ENCODE data around the gene CIDEC. TPM values are rescaled to one million over a fixed set of nuclear protein-coding genes. Genes with fewer than 3 reads are reported as not detected.

CIDEC gene
- total and polyA plus RNA-seq, 2 of the 8 experiments (the other 6 are each of a cell fraction or from before 2014, with no cell fraction given), result not detected

GRCh38 chr3:9916734-9917680, 37.0 kb upstream of the CIDEC start, which contains the start of gene IL17RC:
Gene IL17RC (plus strand): TSS chr3:9917098. CDS start chr3:9917316, 218 bp downstream.
- Histone ChIP-seq H3K79me1 (ENCODE audit: low read depth, low read length) (no peaks in the 10 kb centered on the region), H4K5ac (ENCODE audit: insufficient read length, low read depth, low read length) (no peak within 1 kb of the TSS), H3K23me2 (ENCODE audit: low read depth, low read length) (peaks cover 10% of the 10 kb centered on the region; the same call in 1 of the 2 replicates), H3K79me2 (ENCODE audit: control insufficient read depth in 1 of 2, insufficient read depth in 2 of 2, low read length in 2 of 2) (no peaks in the 10 kb centered on the region), H3K9me3 (ENCODE audit: insufficient read depth in 2 of 2, low read depth in 1 of 2, low read length in 1 of 2) (peaks cover 0 to 4% of the 10 kb centered on the region in 2 experiments; a peak in 2 of 4 replicates), H3K4me1 (replicated peaks in 1 of 4; ENCODE audit: control insufficient read depth in 3 of 4, insufficient read depth in 4 of 4, low read length in 3 of 4) (peaks cover 0 to 20% (median 17%) of the 10 kb centered on the region in 4 experiments; a peak in 6 of 7 replicates), H2BK20ac (ENCODE audit: low read length) (no peak within 1 kb of the TSS), H3K9ac (replicated peaks in 1 of 4; ENCODE audit: extremely low read depth in 1 of 4, low read depth in 3 of 4, low read length in 3 of 4) (peak within 1 kb of the TSS in 1 of 4 experiments; percentile 24; a peak in 2 of 7 replicates), H3K36me3 (ENCODE audit: control insufficient read depth in 2 of 4, insufficient read depth in 4 of 4, low read length in 3 of 4) (no peaks in the 10 kb centered on the region), H4K8ac (ENCODE audit: extremely low read depth, insufficient read depth, low read length) (peak within 1 kb of the TSS; percentile 28), H3K56ac (replicated peaks; ENCODE audit: insufficient read length, low read depth, low read length) (no peak within 1 kb of the TSS), H3K4me3 (ENCODE audit: extremely low read depth in 1 of 4, insufficient read depth in 2 of 4, low read depth in 3 of 4, low read length in 4 of 4) (peak within 1 kb of the TSS; percentile 46 to 72 (median 48)), H2BK120ac (replicated peaks; ENCODE audit: low read depth, low read length) (no peak within 1 kb of the TSS), H3K14ac (ENCODE audit: insufficient read length) (no peak within 1 kb of the TSS), H4K91ac (replicated peaks; ENCODE audit: insufficient read length, low read length) (no peak within 1 kb of the TSS), H2AK5ac (ENCODE audit: low read depth, low read length) (peak within 1 kb of the TSS; percentile 77; the same call in 1 of the 2 replicates), H3K18ac (ENCODE audit: extremely low read depth, low read length) (peak within 1 kb of the TSS; percentile 88), H3K27me3 (replicated peaks in 1 of 4; ENCODE audit: control insufficient read depth in 3 of 4, extremely low read depth in 1 of 4, insufficient read depth in 3 of 4, low read length in 3 of 4) (peaks cover 0 to 18% (median 10%) of the 10 kb centered on the region in 4 experiments; a peak in 5 of 7 replicates), H2AFZ (ENCODE audit: low read length) (no peak within 1 kb of the TSS), H3K27ac (ENCODE audit: low read depth, low read length) (no peak within 1 kb of the TSS), H2BK15ac (ENCODE audit: low read length) (peak within 1 kb of the TSS; percentile 49), H4K20me1 (replicated peaks in 1 of 2; ENCODE audit: control insufficient read depth in 1 of 2, insufficient read depth in 2 of 2, low read length in 2 of 2) (no peaks in the 10 kb centered on the region), H3K4ac (replicated peaks; ENCODE audit: insufficient read length, low read depth, low read length) (peak within 1 kb of the TSS; percentile 58), H2BK12ac (ENCODE audit: low read depth, low read length) (no peak within 1 kb of the TSS; the same call in 1 of the 2 replicates), H3K23ac (ENCODE audit: insufficient read length) (no peak within 1 kb of the TSS), H3K4me2 (ENCODE audit: insufficient read depth in 1 of 2, low read depth in 2 of 2, low read length in 2 of 2) (peak within 1 kb of the TSS; percentile 74 to 84), H2BK5ac (ENCODE audit: low read depth, low read length) (no peak within 1 kb of the TSS)
- DNase-seq (ENCODE audit: low read depth in 1 of 2, low spot score in 2 of 2), result peak; percentile 70 to 81
- POLR2A ChIA-PET (ENCODE audit: partially characterized antibody), result interaction anchor here (0.7 to 5.5 kb wide), 12 partner anchors 9 to 32 kb away, joined by 3 to 43 read pairs (median 5); partner anchors contain the start of genes CRELD1, IL17RE and JAGN1
- FAIRE-seq, result no peak
- WGBS, 2 experiments (ENCODE audit: extremely low coverage in 1 of 2, insufficient coverage in 1 of 2, insufficient read length in 1 of 2, insufficient replicate concordance in 2 of 2, low coverage in 1 of 2, low lambda C conversion rate in 2 of 2, missing lambda C conversion rate in 1 of 2), result 31% methylated on average over 19 of the region's 19 CpGs; no CpG with 5 or more reads in 1 of the 2 experiments
- CTCF ChIA-PET (ENCODE audit: partially characterized antibody), result interaction anchor here (0.9 to 9.1 kb wide), 10 partner anchors 12 to 98 kb away, joined by 3 to 76 read pairs (median 3); partner anchors contain the start of genes CRELD1 and IL17RE
- TF ChIP-seq CHD1 (IDR thresholded peaks at IDR 0.05; ENCODE audit: low read depth, low read length) (no peak), SP1 (IDR thresholded peaks at IDR 0.05; ENCODE audit: low read depth, low read length) (no peak), KDM1A (IDR thresholded peaks at IDR 0.05; ENCODE audit: borderline replicate concordance, low read length) (no peak), E2F6 (IDR thresholded peaks at IDR 0.05) (peak; percentile 58), CHD2 (IDR thresholded peaks at IDR 0.05; ENCODE audit: low read length) (no peak), POLR2A (IDR thresholded peaks at IDR 0.05; ENCODE audit: control extremely low read depth in 1 of 2, low read depth in 2 of 2, low read length in 2 of 2) (0 out of 3 replicates have a peak, but pooled peaks of 1 of the 2 experiments have one; percentile 20), BRCA1 (IDR thresholded peaks at IDR 0.05; ENCODE audit: low read depth, low read length) (no peak)
- TF ChIP-seq, protein P1, sequence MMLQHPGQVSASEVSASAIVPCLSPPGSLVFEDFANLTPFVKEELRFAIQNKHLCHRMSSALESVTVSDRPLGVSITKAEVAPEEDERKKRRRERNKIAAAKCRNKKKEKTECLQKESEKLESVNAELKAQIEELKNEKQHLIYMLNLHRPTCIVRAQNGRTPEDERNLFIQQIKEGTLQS (IDR thresholded peaks at IDR 0.05; ENCODE audit: insufficient read depth, low read depth, low read length), result no peak
- TF ChIP-seq, protein P2, sequence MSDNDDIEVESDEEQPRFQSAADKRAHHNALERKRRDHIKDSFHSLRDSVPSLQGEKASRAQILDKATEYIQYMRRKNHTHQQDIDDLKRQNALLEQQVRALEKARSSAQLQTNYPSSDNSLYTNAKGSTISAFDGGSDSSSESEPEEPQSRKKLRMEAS (IDR thresholded peaks at IDR 0.05), result no peak; the same call in 1 of the 2 replicates

Data from H1 (cell line).